NCI-H446 (cell line): ENCODE data around the gene CCDC196.
"Not testable (repeated sequence)": the region's sequence is repeated elsewhere in the genome, so short reads cannot be mapped to it uniquely, and the experiment has no call there.

Experiments used
- DNase-seq, 2 experiments: peaks; one replicate each; lab custom pipeline; 2025; lab: John Stamatoyannopoulos, UW

Gene CCDC196

GRCh38 chr14:66495218-66496098 lies 9.3 kb downstream of the CCDC196 start:
- peak; percentile 78 to 82 for DNase-seq

GRCh38 chr14:66496188-66496807 lies 10.1 kb downstream of the CCDC196 start:
- peak in 1 of 2 experiments; percentile 35 for DNase-seq

- no peak for DNase-seq
These were observed 10.7 kb downstream of the CCDC196 start for GRCh38 chr14:66496911-66497310.

GRCh38 chr14:66498311-66498710 lies 12.1 kb downstream of the CCDC196 start:
- DNase-seq: no peak

- no peak for DNase-seq
These were observed 15.4 kb downstream of the CCDC196 start for GRCh38 chr14:66501592-66501991.

- not testable (repeated sequence) for DNase-seq
These were observed 16.7 kb downstream of the CCDC196 start for GRCh38 chr14:66502836-66503235.

- DNase-seq: peak; percentile 67 to 88
These were observed 17.4 kb downstream of the CCDC196 start for GRCh38 chr14:66503532-66503931.

- DNase-seq: peak; percentile 63 to 77
These were observed 21.1 kb downstream of the CCDC196 start for GRCh38 chr14:66507181-66507721.

- DNase-seq: peak; percentile 97 to 98
These were observed 21.8 kb downstream of the CCDC196 start, which contains the start of gene GPHN for GRCh38 chr14:66507722-66508546. GPHN (plus strand) TSS chr14:66508147.

GRCh38 chr14:66508547-66508845 lies 22.3 kb downstream of the CCDC196 start:
- no peak for DNase-seq

GRCh38 chr14:66508846-66509621 lies 22.9 kb downstream of the CCDC196 start:
- peak in 1 of 2 experiments; percentile 46 for DNase-seq

- DNase-seq: no peak
These were observed 23.7 kb downstream of the CCDC196 start for GRCh38 chr14:66509874-66510273.

GRCh38 chr14:66511849-66512248 lies 25.7 kb downstream of the CCDC196 start:
- no peak for DNase-seq

GRCh38 chr14:66514213-66514612 lies 28.0 kb downstream of the CCDC196 start:
- no peak for DNase-seq

- no peak for DNase-seq
These were observed 44.4 kb downstream of the CCDC196 start for GRCh38 chr14:66530526-66530925.

- no peak for DNase-seq
These were observed 52.9 kb downstream of the CCDC196 start for GRCh38 chr14:66539034-66539433.

- DNase-seq: no peak
These were observed 53.9 kb downstream of the CCDC196 start for GRCh38 chr14:66540038-66540437.

GRCh38 chr14:66541627-66542026 lies 55.5 kb downstream of the CCDC196 start:
- no peak for DNase-seq

GRCh38 chr14:66543996-66544395 lies 57.8 kb downstream of the CCDC196 start:
- no peak for DNase-seq

- not testable (repeated sequence) for DNase-seq
These were observed 59.0 kb downstream of the CCDC196 start for GRCh38 chr14:66545191-66545590.

GRCh38 chr14:66545751-66546150 lies 59.6 kb downstream of the CCDC196 start:
- DNase-seq: not testable (repeated sequence)
